Loucy (cell line): ENCODE measurements around the gene LRFN4.

Experiments
- H2AFZ ChIP-seq: fragments of 200-600 bp; sonication (generic); 2 replicates; pipeline ENCODE4 v1.6.0; 2016; ENCODE audit warnings: antibody characterized with exemption, mild to moderate bottlenecking, low read length, moderate library complexity
- H3F3A ChIP-seq: fragments of 200-600 bp; 2 replicates; pipeline ENCODE4 v1.6.0; 2016; ENCODE audit warnings: antibody characterized with exemption, low read depth, mild to moderate bottlenecking
- H3K27me3 ChIP-seq: fragments of 200-600 bp; sonication (generic); 2 replicates; pipeline ENCODE4 v1.6.1; 2014; ENCODE audit warnings: low read length, mild to moderate bottlenecking; ENCODE audit not compliant: insufficient read depth, poor library complexity, severe bottlenecking
- H3K36me3 ChIP-seq: fragments of 200-600 bp; sonication (generic); 2 replicates; pipeline ENCODE4 v1.6.1; 2016; ENCODE audit warnings: low read length; ENCODE audit not compliant: insufficient read depth
- H3K4me1 ChIP-seq: fragments of 200-600 bp; sonication (generic); 2 replicates; pipeline ENCODE4 v1.5.1; 2014; ENCODE audit warnings: low read length, mild to moderate bottlenecking; ENCODE audit not compliant: insufficient read depth, poor library complexity, severe bottlenecking
- H3K4me2 ChIP-seq: fragments of 200-600 bp; sonication (generic); 2 replicates; pipeline ENCODE4 v1.6.0; 2014; ENCODE audit warnings: antibody characterized with exemption, low read length, low read depth, mild to moderate bottlenecking; ENCODE audit not compliant: poor library complexity, severe bottlenecking
- H3K4me3 ChIP-seq: fragments of 200-600 bp; sonication (generic); 2 replicates; pipeline ENCODE4 v1.5.1; 2014; ENCODE audit warnings: low read length, mild to moderate bottlenecking, mixed read lengths; ENCODE audit not compliant: poor library complexity, severe bottlenecking
- H3K79me2 ChIP-seq: fragments of 200-600 bp; sonication (generic); 2 replicates; pipeline ENCODE4 v1.6.1; 2014; ENCODE audit warnings: low read length; ENCODE audit not compliant: insufficient read depth
- H3K9ac ChIP-seq: fragments of 200-600 bp; sonication (generic); 2 replicates; pipeline ENCODE4 v1.6.0; 2014; ENCODE audit warnings: mild to moderate bottlenecking, low read depth, low read length, moderate library complexity; ENCODE audit not compliant: poor library complexity, severe bottlenecking
- H3K9me2 ChIP-seq: fragments of 200-600 bp; sonication (generic); replicated peaks from 2 replicates; pipeline ENCODE4 v1.6.1; 2016; ENCODE audit warnings: low read depth, low read length, mixed read lengths
- H3K9me3 ChIP-seq: fragments of 200-600 bp; sonication (generic); 2 replicates; pipeline ENCODE4 v1.6.1; 2014; ENCODE audit warnings: mild to moderate bottlenecking, antibody characterized with exemption, low read length, low read depth; ENCODE audit not compliant: insufficient read depth
- H4K20me1 ChIP-seq: fragments of 200-600 bp; sonication (generic); 2 replicates; pipeline ENCODE4 v1.6.0; 2014; ENCODE audit warnings: antibody characterized with exemption, low read length, mild to moderate bottlenecking; ENCODE audit not compliant: insufficient read depth, poor library complexity, severe bottlenecking
- CTCF ChIP-seq: fragments of 200-600 bp; sonication (generic); conservative IDR thresholded peaks from 2 replicates; pipeline ENCODE4 v1.5.1; 2014; ENCODE audit warnings: mild to moderate bottlenecking, antibody characterized with exemption, low read length
- EZH2phosphoT487 ChIP-seq: fragments of 200-600 bp; IDR thresholded peaks from 2 replicates; pipeline ENCODE4 v1.6.1; 2018; ENCODE audit warnings: antibody characterized with exemption, mild to moderate bottlenecking, moderate library complexity, borderline replicate concordance

The LRFN4 gene

GRCh38 chr11:66904561-66904960, 47.7 kb downstream of the LRFN4 start:
- Histone ChIP-seq H3K9ac (no peak overlapping the region), H3K27me3 (no peaks in the 10 kb centered on the region), H3K9me3 (no peaks in the 10 kb centered on the region), H3F3A (no peaks in the 10 kb centered on the region), H3K9me2 (no peaks in the 10 kb centered on the region), H2AFZ (no peak overlapping the region), H3K4me3 (no peak overlapping the region), H3K79me2 (no peaks in the 10 kb centered on the region), H3K36me3 (no peaks in the 10 kb centered on the region), H3K4me1 (no peaks in the 10 kb centered on the region), H4K20me1 (no peaks in the 10 kb centered on the region), H3K4me2 (no peak overlapping the region)
- no peak for TF ChIP-seq EZH2phosphoT487
- no peak for TF ChIP-seq CTCF

- Histone ChIP-seq H2AFZ (no peak overlapping the region), H3K4me3 (no peak overlapping the region), H3K27me3 (no peaks in the 10 kb centered on the region), H3K9ac (no peak overlapping the region), H3K9me2 (no peaks in the 10 kb centered on the region), H3K36me3 (no peaks in the 10 kb centered on the region), H3F3A (no peaks in the 10 kb centered on the region), H3K9me3 (no peaks in the 10 kb centered on the region), H3K4me1 (no peaks in the 10 kb centered on the region), H4K20me1 (no peaks in the 10 kb centered on the region), H3K4me2 (no peak overlapping the region), H3K79me2 (no peaks in the 10 kb centered on the region)
- TF ChIP-seq CTCF: no peak
- no peak for TF ChIP-seq EZH2phosphoT487
These were observed 48.2 kb downstream of the LRFN4 start for GRCh38 chr11:66904981-66905521.

- H4K20me1 ChIP-seq: no peaks in the 10 kb centered on the region
- H3K4me1 ChIP-seq: no peaks in the 10 kb centered on the region
- no peaks in the 10 kb centered on the region for H3K36me3 ChIP-seq
- H3K9ac ChIP-seq: no peak overlapping the region
- no peak overlapping the region for H3K4me2 ChIP-seq
- no peak overlapping the region for H2AFZ ChIP-seq
- H3K27me3 ChIP-seq: no peaks in the 10 kb centered on the region
- H3K4me3 ChIP-seq: no peak overlapping the region
- no peaks in the 10 kb centered on the region for H3K9me2 ChIP-seq
- no peaks in the 10 kb centered on the region for H3K79me2 ChIP-seq
- no peaks in the 10 kb centered on the region for H3F3A ChIP-seq
- TF ChIP-seq CTCF (no peak), EZH2phosphoT487 (no peak)
- H3K9me3 ChIP-seq: no peaks in the 10 kb centered on the region
These were observed 48.8 kb downstream of the LRFN4 start for GRCh38 chr11:66905631-66906030.
